Smooth muscle cell (in vitro differentiated cells): ENCODE data around the gene KLB. TPM values are rescaled to one million over a fixed set of nuclear protein-coding genes. Genes with fewer than 3 reads are reported as not detected.
"Not testable (repeated sequence)": the region's sequence is repeated elsewhere in the genome, so short reads cannot be mapped to it uniquely, and the experiment has no call there.

ENCODE experiments used
- DNase-seq: peaks from one replicate; lab custom pipeline; 2025; ENCODE audit not compliant: unreplicated experiment; lab: John Stamatoyannopoulos, UW
- H2AFZ ChIP-seq: fragments of 200-600 bp; sonication (generic); 2 replicates; pipeline ENCODE4 v1.6.0; 2016; ENCODE audit warnings: antibody characterized with exemption, low read depth, mild to moderate bottlenecking
- H3F3A ChIP-seq: fragments of 200-600 bp; sonication (generic); 2 replicates; pipeline ENCODE4 v1.6.0; 2017; ENCODE audit warnings: antibody characterized with exemption, low read depth
- H3K27ac ChIP-seq: fragments of 200-600 bp; sonication (generic); 2 replicates; pipeline ENCODE4 v1.5.1; 2016; ENCODE audit warnings: low read depth, mild to moderate bottlenecking
- H3K27me3 ChIP-seq: fragments of 200-600 bp; sonication (generic); 2 replicates; pipeline ENCODE4 v1.6.1; 2016; ENCODE audit warnings: low read depth, mild to moderate bottlenecking
- H3K36me3 ChIP-seq: fragments of 200-600 bp; sonication (generic); 2 replicates; pipeline ENCODE4 v1.5.1; 2016; ENCODE audit warnings: low read depth
- H3K4me1 ChIP-seq: fragments of 200-600 bp; sonication (generic); 2 replicates; pipeline ENCODE4 v1.5.1; 2016; ENCODE audit warnings: low read depth
- H3K4me2 ChIP-seq: fragments of 200-600 bp; sonication (generic); 2 replicates; pipeline ENCODE4 v1.6.0; 2016; ENCODE audit warnings: mild to moderate bottlenecking
- H3K4me3 ChIP-seq: fragments of 200-600 bp; sonication (generic); 2 replicates; pipeline ENCODE4 v1.5.1; 2016; ENCODE audit warnings: mild to moderate bottlenecking
- H3K79me2 ChIP-seq: fragments of 200-600 bp; sonication (generic); 2 replicates; pipeline ENCODE4 v1.6.0; 2016; ENCODE audit warnings: low read depth, mild to moderate bottlenecking
- H3K9ac ChIP-seq: fragments of 200-600 bp; sonication (generic); 2 replicates; pipeline ENCODE4 v1.6.0; 2016; ENCODE audit warnings: low read depth
- H3K9me3 ChIP-seq: fragments of 200-600 bp; sonication (generic); replicated peaks from 2 replicates; pipeline ENCODE4 v1.5.1; 2016; ENCODE audit warnings: low read depth
- H4K20me1 ChIP-seq: fragments of 200-600 bp; sonication (generic); 2 replicates; pipeline ENCODE4 v1.6.0; 2016; ENCODE audit warnings: low read depth
- WGBS: methylation state at CpG from one replicate; pipeline ENCODE4 v1.1.7; 2016; ENCODE audit warnings: low lambda C conversion rate; 5-methylcytosine and 5-hydroxymethylcytosine counted together
- polyA plus RNA-seq: library from polyadenylated mRNA; unstranded; fragments of >200 nt; fragmentation: Nextera tagmentation; extraction: Ambion mirVana; gene quantifications from 2 replicates; pipeline ENCODE4 v1.2.1, GENCODE V29; 2016
- total RNA-seq: library from RNA; depleted of rRNA; stranded (reverse); fragments of >200 nt; gene quantifications from 2 replicates; pipeline ENCODE4 v1.2.3, GENCODE V29; 2014
- TF ChIP-seq, protein P1 (sequence below): fragments of 200-600 bp; sonication (generic); IDR thresholded peaks from 2 replicates; pipeline ENCODE4 v1.5.1; 2017; ENCODE audit warnings: borderline replicate concordance, mild to moderate bottlenecking, antibody characterized with exemption; ENCODE audit not compliant: insufficient read depth, poor library complexity, severe bottlenecking

The KLB gene
- total and polyA plus RNA-seq, 2 experiments from 2014 or later: 0.04 TPM; not detected in 1

DNA sequence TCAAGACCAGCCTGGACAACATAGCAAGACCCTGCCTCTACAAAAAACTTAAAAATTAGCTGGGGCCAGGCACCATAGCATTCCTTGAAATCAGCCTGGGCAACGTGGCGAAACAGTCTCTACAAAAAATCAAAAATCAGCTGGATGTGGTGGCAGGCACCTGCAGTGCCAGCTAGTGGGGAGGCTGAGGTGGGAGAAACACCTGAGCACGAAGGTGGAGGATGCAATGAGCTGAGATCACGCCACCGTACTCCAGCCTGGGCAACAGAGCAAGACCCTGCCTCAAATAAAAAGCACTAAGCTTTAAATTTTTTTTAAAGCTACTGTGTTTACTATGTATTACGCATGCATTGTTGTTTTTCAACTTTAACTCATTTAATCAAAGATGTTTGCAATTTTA, 48.8 kb downstream of the KLB start:
- H3K27me3 ChIP-seq: no peaks in the 10 kb centered on the region
- no peak overlapping the region for H2AFZ ChIP-seq
- no peak overlapping the region for H3K9ac ChIP-seq
- H3K4me1 ChIP-seq: peaks cover 25% of the 10 kb centered on the region
- peaks cover 68% of the 10 kb centered on the region for H4K20me1 ChIP-seq
- no peak for DNase-seq
- peaks cover 31% of the 10 kb centered on the region for H3K36me3 ChIP-seq
- TF ChIP-seq, protein P1, sequence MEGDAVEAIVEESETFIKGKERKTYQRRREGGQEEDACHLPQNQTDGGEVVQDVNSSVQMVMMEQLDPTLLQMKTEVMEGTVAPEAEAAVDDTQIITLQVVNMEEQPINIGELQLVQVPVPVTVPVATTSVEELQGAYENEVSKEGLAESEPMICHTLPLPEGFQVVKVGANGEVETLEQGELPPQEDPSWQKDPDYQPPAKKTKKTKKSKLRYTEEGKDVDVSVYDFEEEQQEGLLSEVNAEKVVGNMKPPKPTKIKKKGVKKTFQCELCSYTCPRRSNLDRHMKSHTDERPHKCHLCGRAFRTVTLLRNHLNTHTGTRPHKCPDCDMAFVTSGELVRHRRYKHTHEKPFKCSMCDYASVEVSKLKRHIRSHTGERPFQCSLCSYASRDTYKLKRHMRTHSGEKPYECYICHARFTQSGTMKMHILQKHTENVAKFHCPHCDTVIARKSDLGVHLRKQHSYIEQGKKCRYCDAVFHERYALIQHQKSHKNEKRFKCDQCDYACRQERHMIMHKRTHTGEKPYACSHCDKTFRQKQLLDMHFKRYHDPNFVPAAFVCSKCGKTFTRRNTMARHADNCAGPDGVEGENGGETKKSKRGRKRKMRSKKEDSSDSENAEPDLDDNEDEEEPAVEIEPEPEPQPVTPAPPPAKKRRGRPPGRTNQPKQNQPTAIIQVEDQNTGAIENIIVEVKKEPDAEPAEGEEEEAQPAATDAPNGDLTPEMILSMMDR: no peak
- no peaks in the 10 kb centered on the region for H3K9me3 ChIP-seq
- peaks cover 45% of the 10 kb centered on the region for H3F3A ChIP-seq
- H3K79me2 ChIP-seq: peaks cover 34% of the 10 kb centered on the region
- 97% methylated on average over 6 of the region's 6 CpGs for WGBS
- peak overlapping the region; percentile 1 for H3K27ac ChIP-seq
- H3K4me2 ChIP-seq: peak overlapping the region; percentile 39
- no peak overlapping the region for H3K4me3 ChIP-seq

DNA sequence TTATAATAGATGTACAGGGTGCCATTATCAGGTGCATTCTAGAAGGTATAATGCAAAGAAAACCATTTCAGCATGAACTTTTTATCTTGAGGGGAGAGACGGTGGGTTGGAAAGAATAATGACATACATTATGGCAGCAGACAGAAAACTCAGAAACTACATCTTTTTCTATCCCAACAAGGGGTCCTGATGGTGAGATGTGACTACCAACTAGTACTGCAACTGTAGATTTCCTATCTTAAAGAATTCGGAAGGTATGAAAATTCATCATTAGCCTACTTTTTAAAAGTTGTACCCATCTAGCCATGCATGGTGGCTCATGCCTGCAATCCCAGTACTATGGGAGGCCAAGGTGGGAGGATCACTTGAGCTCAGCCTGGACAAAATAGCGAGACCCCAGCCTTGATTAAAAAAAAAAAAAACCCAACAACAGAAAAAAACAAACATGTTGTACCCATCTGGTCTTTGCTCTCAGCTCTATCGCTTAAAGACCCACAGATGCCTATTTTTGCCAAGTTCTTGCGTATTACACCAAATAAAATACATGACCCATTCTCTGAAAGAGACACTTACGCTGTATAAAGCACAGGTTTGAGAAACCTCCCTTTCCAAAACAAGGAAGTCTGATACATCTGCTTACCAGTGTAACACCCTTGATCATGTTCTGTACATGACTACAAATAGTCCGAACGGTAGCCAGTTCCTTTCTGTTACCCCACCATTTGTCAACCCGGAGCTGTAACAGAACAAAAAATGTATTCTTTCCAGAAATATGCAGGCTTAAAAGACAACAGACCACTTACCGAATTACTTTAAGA, 50.4 kb downstream of the KLB start:
- H3K27ac ChIP-seq: peak overlapping the region; percentile 86

DNA sequence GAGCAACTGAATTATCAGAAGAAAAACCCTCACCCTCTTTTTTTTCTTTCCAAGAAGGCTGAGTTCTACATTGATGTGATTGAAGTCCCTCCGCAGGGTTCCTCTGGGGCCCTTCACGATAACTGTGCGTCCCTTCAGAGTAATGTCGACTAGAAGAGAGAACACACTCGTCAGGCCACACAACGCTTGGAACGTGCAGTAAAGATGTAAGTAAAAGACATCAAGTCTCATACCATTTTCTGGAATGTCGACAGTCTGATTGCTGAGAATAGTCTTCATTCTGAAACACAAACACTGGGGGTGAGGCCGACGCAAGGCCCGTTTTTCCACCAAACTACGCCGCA, 51.4 kb downstream of the KLB start:
- not testable (repeated sequence) for DNase-seq, H3K9me3 ChIP-seq, H3K27me3 ChIP-seq
- Histone ChIP-seq H3K36me3 (peaks cover 31% of the 10 kb centered on the region), H3F3A (peaks cover 31% of the 10 kb centered on the region), H3K4me1 (peaks cover 25% of the 10 kb centered on the region), H3K4me3 (peak overlapping the region; percentile 82), H3K27ac (peak overlapping the region; percentile 86), H4K20me1 (peaks cover 51% of the 10 kb centered on the region), H2AFZ (peak overlapping the region; percentile 35), H3K9ac (peak overlapping the region; percentile 93), H3K4me2 (peak overlapping the region; percentile 89), H3K79me2 (peaks cover 45% of the 10 kb centered on the region)
- WGBS: under 1% methylated on average over 13 of the region's 13 CpGs

More for the DNA sequence above, 50.4 kb downstream of the KLB start:
- Histone ChIP-seq H3K4me1 (peaks cover 25% of the 10 kb centered on the region), H3K4me2 (peak overlapping the region; percentile 89), H4K20me1 (peaks cover 59% of the 10 kb centered on the region), H2AFZ (no peak overlapping the region), H3F3A (peaks cover 34% of the 10 kb centered on the region), H3K79me2 (peaks cover 45% of the 10 kb centered on the region), H3K9me3 (no peaks in the 10 kb centered on the region), H3K36me3 (peaks cover 31% of the 10 kb centered on the region), H3K27me3 (no peaks in the 10 kb centered on the region), H3K9ac (peak overlapping the region; percentile 93), H3K4me3 (peak overlapping the region; percentile 82)
- 74% methylated on average over 10 of the region's 10 CpGs for WGBS
- DNase-seq: no peak
- TF ChIP-seq, protein P1: no peak

DNA sequence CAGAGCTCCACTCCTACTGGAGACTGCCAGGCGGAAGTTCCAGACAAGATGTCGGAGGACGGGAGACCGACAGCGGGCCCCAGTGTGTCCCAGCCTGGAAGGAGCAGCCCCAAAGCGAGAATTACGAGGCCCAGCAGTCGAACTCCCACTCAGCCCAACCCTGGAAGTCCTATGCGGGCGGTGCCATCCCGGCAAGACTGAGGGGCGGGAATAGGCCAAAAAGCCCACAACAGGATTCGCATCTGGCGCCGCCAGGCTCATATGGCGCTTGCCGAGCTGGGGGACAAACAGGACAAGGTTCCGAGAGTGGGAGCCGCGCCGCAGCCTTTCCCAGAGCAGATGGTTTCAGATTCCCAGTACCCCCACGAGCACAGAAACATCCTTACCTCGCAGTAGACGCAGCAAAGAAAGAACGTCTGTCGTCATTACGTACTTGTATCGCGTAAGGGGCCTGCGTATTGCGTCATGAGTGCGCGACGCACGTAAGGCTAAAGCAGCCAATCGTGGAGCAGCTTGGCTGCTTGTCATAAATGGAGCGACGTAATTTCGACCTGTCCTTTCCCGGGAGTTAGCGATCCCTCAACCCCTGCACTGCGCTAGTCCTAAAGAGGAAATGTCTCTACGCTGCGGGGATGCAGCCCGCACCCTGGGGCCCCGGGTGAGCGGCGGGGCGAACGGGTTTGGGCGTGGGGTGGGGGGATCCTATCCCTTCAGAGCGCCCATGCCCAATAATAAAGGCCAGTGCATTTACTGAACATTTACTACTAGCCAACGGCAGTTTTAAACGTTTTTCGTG, 52.0 kb downstream of the KLB start, which contains the start of the genes LIAS and RPL9:
LIAS (plus strand) TSS at position 552 of the 796 bp plus-strand sequence; CDS start at position 614, 62 bp downstream.
RPL9 (minus strand) TSS at position 418 of the 796 bp plus-strand sequence. CDS start 483 bp downstream, outside the sequence.
- H3K4me2 ChIP-seq: peak within 1 kb of the TSS; percentile 89
- H3F3A ChIP-seq: peaks cover 27% of the 10 kb centered on the region
- H3K9ac ChIP-seq: peak within 1 kb of the TSS; percentile 93
- DNase-seq: peak; percentile 69
- peak within 1 kb of the TSS; percentile 82 for H3K4me3 ChIP-seq
- H3K9me3 ChIP-seq: no peaks in the 10 kb centered on the region
- TF ChIP-seq, protein P1: no peak
- peaks cover 45% of the 10 kb centered on the region for H3K79me2 ChIP-seq
- peak within 1 kb of the TSS; percentile 86 for H3K27ac ChIP-seq
- peaks cover 26% of the 10 kb centered on the region for H3K36me3 ChIP-seq
- peak within 1 kb of the TSS; percentile 63 for H2AFZ ChIP-seq
- H3K27me3 ChIP-seq: no peaks in the 10 kb centered on the region
- WGBS: under 1% methylated on average over 55 of the region's 55 CpGs
- H4K20me1 ChIP-seq: peaks cover 46% of the 10 kb centered on the region
- peaks cover 25% of the 10 kb centered on the region for H3K4me1 ChIP-seq
